ENCODE data around the gene TDRD7. TPM values are rescaled to one million over a fixed set of nuclear protein-coding genes. Genes with fewer than 3 reads are reported as not detected.

TDRD7 gene
- polyA plus RNA-seq, 3 donors, result 7.1 to 7.7 (median 7.2) TPM

DNA sequence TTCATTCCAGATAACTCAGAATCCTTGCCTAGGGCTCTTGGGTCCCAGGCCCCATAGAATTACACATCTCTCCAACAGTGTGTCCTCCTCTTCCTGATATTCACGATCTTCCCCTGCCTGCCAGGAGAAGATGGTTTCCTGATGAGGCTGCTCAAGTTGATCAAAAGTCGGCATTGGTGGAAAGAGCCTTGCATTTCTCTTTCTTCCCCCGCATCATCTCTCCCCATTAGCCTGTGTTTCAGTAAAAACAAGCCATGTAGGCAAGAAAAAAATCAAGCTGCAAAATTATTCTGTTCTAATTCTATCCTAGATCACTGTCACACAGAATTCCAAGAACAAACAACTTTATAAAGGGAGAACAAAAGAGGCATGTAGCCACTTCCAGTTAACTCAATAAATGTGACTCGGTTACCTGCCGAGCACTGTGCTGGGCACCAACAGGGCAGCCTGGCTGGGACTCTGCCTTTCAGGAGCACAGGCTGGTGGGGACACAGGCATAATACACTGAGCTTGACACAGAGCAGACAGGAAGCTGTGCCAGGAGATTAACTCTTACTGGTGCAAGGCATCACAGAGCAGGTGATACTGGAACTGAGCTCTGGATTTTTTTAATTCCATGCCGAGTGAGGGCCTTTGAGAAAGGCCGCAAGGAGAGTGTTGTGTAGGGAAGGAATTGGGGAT lies 115.1 kb downstream of the TDRD7 start:
- no peak for DNase-seq

DNA sequence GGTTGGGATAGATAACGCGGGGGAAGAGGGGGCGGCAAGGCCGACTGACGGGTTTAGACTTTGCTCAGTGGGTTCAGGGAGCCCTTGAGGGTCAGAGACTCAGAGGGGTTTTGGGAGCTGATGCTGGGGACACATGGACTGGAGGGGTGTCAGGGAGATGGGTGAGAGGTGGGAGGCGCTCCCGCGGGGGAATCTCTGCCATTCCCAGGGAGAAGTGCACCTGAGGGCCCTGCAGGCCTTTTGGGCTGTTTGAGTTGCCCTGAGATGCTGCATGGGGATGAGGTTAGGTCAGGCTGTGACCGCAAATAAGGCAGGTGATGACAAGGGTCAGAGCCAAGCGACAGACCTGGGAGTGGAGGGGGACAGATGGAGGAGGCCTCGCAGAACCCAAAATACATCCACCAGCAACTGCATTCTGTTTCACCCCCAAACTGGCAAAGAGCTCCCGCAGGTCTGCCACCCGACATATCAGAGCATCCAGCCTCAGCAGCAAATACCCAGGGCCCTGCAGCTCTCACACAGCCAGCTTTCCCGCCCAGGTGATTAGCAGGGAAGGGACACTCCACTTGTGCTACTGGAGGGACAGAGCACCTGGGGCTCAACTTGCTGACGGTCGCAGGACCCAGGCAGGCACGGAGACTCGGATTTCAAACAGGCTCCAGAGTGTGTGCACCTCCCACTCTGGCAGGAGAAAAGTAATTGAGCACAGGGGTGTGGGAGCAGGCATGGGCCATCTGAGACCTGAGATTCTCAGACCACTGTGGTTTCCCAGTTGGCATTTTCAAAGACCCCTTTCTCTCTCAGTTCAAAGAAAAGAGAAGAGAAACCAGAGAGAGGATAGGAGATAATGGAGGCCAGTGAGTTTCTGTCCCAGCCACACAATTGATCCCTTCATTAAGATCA lies 116.0 kb downstream of the TDRD7 start:
- DNase-seq, result peak; percentile 54

DNA sequence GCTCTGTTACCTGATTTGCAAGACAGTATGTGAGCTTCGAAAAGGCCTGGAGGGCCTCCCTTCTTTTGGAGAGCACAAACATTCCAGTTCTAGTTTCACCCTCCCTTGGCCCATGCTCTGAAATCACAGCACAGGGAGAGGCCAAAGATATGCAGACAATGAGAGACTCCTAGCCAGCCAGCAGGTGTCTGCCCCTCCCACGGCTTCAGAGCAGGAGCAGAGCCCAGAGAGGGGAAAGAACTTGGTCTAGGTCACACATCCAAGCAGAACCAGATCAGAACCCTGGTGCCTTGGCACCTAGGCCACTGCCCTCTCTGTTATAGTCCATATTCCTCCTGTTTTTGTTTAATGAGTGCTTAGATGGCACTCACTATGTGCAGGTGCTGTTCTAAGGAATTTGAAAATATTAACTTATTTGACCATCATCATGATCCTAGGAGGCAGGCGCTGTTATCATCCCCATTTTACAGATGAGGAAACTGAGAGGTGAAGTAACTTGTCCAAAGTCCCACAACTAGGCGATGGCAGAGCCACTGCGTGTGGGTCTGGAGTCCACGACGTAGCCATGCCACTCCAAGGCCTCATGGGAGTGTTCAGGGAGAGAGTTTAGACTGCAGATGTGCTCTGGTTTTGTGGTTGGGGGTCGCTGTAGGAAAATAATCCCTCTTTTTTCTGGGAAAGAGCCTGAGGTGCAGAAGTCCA lies 116.8 kb downstream of the TDRD7 start:
- DNase-seq, result peak; percentile 9

DNA sequence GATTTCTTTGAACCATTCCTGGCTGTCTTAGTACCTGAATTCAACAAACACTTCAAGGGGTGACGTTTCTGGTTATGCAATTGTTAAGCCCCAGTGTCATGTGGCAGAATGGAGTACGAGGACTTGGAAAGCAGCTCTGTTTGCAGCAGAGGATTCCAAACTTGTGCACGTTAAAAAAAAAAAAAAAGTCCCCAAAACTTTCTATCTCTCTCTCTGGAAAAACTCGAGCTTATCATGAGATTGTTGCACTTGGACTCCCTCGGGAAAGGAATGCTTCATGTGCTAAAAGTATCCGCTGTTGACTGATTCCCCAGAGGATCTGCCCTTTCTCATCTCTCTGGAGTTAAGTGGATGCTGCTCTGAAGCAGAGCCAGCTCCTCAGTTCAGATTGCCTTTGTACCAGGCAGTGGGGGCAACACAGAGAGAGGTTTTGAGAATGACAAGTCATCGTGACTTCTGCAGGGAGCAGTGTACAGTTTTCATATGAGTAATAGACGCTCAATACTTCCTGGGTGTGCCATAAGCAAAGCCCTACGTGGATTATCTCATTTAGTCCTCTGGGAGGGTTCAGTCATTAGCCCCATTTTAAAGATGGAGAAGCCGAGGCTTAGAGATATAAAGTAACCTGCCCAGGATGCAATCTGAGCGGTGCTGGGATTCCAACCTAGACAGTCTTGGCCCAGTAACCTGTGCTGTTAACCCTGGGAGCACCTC lies 117.6 kb downstream of the TDRD7 start:
- DNase-seq, result no peak

DNA sequence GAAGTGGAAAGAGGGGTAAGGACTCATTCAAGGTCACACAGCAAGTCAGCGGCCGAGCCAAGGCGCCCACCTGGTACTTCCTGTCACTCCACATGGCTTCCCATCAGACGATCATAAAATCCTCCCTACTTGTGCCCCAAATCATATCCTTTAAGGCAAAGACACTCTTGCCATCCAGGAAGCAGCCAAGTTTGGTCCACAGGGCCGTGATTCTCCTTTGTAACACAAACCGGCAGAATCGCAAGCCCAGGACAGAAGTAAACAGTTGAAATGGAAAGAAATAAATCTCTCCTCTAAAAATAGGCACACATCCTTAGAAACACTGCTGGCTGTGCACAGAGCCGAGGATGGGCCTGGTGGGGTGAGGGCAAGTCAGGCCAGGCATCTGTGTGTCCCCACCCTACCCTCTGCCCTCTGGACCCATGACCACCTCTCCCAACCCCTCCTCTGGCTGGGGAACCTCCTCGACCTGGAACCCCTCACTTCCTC lies 120.0 kb downstream of the TDRD7 start:
- peak; percentile 15 for DNase-seq

DNA sequence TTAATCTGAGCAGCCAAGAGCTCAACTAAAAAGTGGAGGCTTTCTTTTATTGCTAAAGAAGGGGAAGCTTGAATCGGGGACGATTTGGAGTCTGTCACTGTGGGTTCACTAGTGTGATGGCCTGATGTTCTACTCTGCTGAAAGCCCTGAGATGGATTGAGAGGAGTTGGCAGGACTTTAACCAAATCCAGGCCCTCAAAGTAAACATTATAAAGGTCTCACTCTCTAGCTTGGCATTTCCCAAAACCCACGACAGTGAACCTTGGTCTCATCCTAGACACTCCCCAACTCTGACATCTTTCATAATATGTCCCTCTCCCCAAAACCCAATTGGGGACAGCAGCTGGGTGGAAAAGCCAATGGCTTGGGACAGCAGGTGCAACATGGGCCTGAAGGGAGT lies 122.3 kb downstream of the TDRD7 start:
- DNase-seq, result no peak

DNA sequence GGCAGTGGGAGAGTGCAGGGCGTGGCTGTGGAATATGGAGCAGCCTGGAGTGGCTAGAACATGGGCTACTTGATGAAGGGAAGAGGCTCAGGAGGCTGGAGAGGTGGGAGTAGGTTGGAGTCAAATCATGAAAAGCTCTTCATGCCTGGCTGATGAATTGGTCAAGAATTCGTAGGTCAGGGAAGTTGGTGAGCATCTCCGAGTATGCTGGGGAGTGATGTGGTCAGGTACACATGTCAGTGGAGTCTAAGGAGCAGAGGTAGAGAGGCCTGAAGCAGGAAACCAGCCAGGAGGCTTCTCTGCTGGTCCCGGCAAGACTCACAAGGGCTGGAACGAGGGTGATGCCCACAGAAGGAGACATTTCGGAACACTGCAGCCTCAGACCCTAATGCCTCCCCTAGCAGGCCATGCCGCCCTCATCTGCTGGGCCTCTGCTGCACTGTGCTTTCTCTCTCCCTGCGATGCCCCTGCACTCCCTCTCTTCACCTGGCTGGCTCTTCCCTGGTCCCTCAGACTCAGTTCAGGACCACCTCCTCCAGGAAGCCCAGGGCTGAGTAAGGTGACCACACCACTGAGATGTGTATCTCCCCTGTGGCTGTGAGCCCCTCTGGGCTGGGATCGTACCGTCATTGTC lies 123.2 kb downstream of the TDRD7 start:
- no peak for DNase-seq

DNA sequence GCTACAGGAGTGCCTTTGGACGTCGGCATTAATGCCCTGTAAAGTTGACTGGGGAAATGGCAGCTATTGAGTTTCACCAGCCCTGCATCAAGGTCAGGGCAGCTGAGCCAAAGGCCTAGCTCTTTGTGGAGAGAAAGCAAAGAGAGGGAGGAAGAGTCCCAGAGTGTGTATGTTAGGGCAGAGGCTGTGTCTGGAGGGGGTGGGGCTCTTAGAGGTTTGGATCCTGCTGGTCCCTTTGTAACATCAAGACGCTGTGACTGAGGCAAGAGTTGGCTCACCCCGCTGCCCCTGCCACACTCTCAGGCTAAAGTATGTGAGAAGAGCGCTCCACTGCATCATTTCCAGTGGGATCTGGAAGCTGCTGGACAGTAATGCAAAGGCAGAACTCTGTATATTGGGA lies 123.9 kb downstream of the TDRD7 start:
- DNase-seq, result no peak

DNA sequence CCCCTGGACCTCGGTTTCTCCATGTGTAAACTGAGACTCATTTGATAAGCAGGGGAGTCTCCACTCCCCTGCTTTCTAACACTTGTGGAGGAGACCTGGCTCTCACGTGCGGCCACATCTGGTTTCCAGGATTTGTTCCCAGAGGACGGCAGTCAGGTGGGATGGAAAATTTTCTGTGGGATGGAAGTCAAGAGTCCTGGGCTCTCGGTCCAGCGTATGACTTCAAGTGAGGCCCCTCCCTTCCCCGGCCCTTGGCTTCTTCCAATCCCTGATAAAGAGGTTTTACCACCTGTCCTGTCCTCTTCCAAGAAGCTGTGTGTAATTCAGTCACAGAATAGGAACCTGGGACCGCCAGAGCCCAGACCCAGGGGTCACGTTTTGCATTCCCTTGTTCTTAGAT lies 124.6 kb downstream of the TDRD7 start:
- no peak for DNase-seq

DNA sequence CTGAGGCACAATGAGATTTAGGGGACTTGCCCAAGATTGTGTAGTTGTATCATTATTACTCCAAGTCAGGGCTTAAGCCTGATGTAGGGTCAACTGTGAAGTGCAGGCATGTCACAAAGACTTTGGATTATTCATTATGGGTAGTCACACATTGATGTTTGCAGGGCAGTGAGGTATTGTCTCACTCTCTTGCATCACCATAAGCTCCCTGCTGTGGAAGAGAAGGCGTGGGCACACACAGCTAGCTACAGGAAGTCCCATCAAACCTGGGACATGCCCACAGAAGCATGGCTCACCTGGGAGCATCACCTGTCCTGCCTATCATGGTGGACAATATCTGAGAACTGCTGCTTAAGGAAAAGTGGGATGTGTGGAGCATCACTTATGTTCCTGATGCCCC lies 131.7 kb downstream of the TDRD7 start:
- DNase-seq, result no peak

DNA sequence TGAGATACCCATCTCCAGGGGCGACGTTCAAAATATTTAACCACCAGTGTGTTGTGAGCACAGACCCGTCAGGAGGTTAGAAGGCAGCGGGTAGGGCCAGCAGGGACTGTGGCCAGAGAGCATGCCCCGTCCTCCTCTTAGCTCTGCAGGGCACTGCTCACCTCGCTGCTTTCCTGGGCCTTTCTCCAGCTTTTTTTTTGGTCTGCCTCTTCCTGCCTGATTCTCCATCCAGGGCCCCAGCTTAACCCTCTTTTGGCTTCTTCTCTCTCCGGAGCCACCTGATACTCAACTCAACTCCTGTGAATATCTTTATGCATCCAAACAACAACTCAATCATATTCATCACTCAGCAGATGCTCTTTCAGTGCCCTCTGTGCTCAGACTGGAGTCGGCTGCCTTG lies 133.6 kb downstream of the TDRD7 start:
- DNase-seq, result no peak

Other genes starting within 250 kb of the TDRD7 start
- 10 to 100 TPM in 2 of 3 donors, 1 to 10 TPM in 1; 9.8 to 23.6 (median 17.0) TPM for gene CCDC180, start 104.4 kb upstream of the TDRD7 start, polyA plus RNA-seq (ENCODE audit: insufficient read length in 3 of 3)
- 1 to 10 TPM; 1.4 to 1.9 (median 1.6) TPM for gene TMOD1, start 89.6 kb downstream of the TDRD7 start, polyA plus RNA-seq (ENCODE audit: insufficient read length in 3 of 3)
- gene TSTD2, start 221.3 kb downstream of the TDRD7 start, polyA plus RNA-seq (ENCODE audit: insufficient read length in 3 of 3), result 10 to 100 TPM; 29.0 to 40.8 (median 38.8) TPM
- gene NCBP1, start 221.7 kb downstream of the TDRD7 start, polyA plus RNA-seq (ENCODE audit: insufficient read length in 3 of 3), result 10 to 100 TPM; 38.0 to 51.2 (median 46.0) TPM

Data from renal pelvis (tissue), 4 donors.